ENCODE data around the gene DNAH10. TPM values are rescaled to one million over a fixed set of nuclear protein-coding genes. Genes with fewer than 3 reads are reported as not detected.

DNAH10 gene
- total and polyA plus RNA-seq, 2 experiments from 2014 or later: 0.11 to 0.44 TPM

GRCh38 chr12:123748661-123749060 lies 13.4 kb upstream of the DNAH10 start:
- H3K4me3 ChIP-seq: no peak overlapping the region
- TF ChIP-seq EZH2phosphoT487 (IDR thresholded peaks at IDR 0.05; ENCODE audit: insufficient read depth, low read depth) (no peak), EZH2 (IDR thresholded peaks at IDR 0.05; ENCODE audit: insufficient read depth, poor library complexity, severe bottlenecking) (no peak)
- no peaks in the 10 kb centered on the region for H4K20me1 ChIP-seq (ENCODE audit: insufficient read depth)
- no peaks in the 10 kb centered on the region for H3K9me3 ChIP-seq (ENCODE audit: low read depth)
- H3K27ac ChIP-seq: no peak overlapping the region
- peaks cover 38% of the 10 kb centered on the region for H3K36me3 ChIP-seq (ENCODE audit: low read depth)
- WGBS, 2 experiments (ENCODE audit: low coverage in 1 of 2, low lambda C conversion rate in 2 of 2, missing lambda C conversion rate in 2 of 2): 60 to 64% methylated on average over 4 of the region's 4 CpGs
- no peak overlapping the region for H3K9ac ChIP-seq
- H3K27me3 ChIP-seq (replicated peaks; ENCODE audit: insufficient read depth): no peaks in the 10 kb centered on the region
- DNase-seq: peak; percentile 48
- no peak overlapping the region for H2AFZ ChIP-seq
- H3K9me2 ChIP-seq (ENCODE audit: insufficient read depth): no peaks in the 10 kb centered on the region
- H3K4me1 ChIP-seq (ENCODE audit: insufficient read depth): no peaks in the 10 kb centered on the region
- in situ Hi-C loops (cut with MboI): no loop called here
- H3K79me2 ChIP-seq (ENCODE audit: insufficient read depth): no peaks in the 10 kb centered on the region
- H3F3A ChIP-seq (ENCODE audit: insufficient read depth): no peaks in the 10 kb centered on the region
- H3K4me2 ChIP-seq (ENCODE audit: unreplicated experiment): no peak overlapping the region

GRCh38 chr12:123749355-123749754 lies 12.7 kb upstream of the DNAH10 start:
- H3K27me3 ChIP-seq (replicated peaks; ENCODE audit: insufficient read depth): no peaks in the 10 kb centered on the region
- no peak for DNase-seq
- H3K4me2 ChIP-seq (ENCODE audit: unreplicated experiment): no peak overlapping the region
- no peak for TF ChIP-seq EZH2phosphoT487 (IDR thresholded peaks at IDR 0.05; ENCODE audit: insufficient read depth, low read depth)
- WGBS, 2 experiments (ENCODE audit: low coverage in 1 of 2, low lambda C conversion rate in 2 of 2, missing lambda C conversion rate in 2 of 2): 95 to 98% methylated on average over 10 of the region's 10 CpGs
- H2AFZ ChIP-seq: no peak overlapping the region
- in situ Hi-C loops (cut with MboI): no loop called here
- H3K4me1 ChIP-seq (ENCODE audit: insufficient read depth): no peaks in the 10 kb centered on the region
- H3K79me2 ChIP-seq (ENCODE audit: insufficient read depth): no peaks in the 10 kb centered on the region
- H3K36me3 ChIP-seq (ENCODE audit: low read depth): peaks cover 32% of the 10 kb centered on the region
- H3K9me3 ChIP-seq (ENCODE audit: low read depth): no peaks in the 10 kb centered on the region
- H3K4me3 ChIP-seq: no peak overlapping the region
- H3K27ac ChIP-seq: no peak overlapping the region
- no peaks in the 10 kb centered on the region for H4K20me1 ChIP-seq (ENCODE audit: insufficient read depth)
- H3K9me2 ChIP-seq (ENCODE audit: insufficient read depth): no peaks in the 10 kb centered on the region
- no peaks in the 10 kb centered on the region for H3F3A ChIP-seq (ENCODE audit: insufficient read depth)
- H3K9ac ChIP-seq: no peak overlapping the region

- Histone ChIP-seq H3K9ac (no peak overlapping the region), H3K4me3 (no peak overlapping the region), H3K27me3 (replicated peaks; ENCODE audit: insufficient read depth) (no peaks in the 10 kb centered on the region), H3K79me2 (ENCODE audit: insufficient read depth) (no peaks in the 10 kb centered on the region), H3K9me3 (ENCODE audit: low read depth) (no peaks in the 10 kb centered on the region), H3K27ac (no peak overlapping the region), H3K9me2 (ENCODE audit: insufficient read depth) (no peaks in the 10 kb centered on the region), H3K36me3 (ENCODE audit: low read depth) (peaks cover 38% of the 10 kb centered on the region), H3F3A (ENCODE audit: insufficient read depth) (no peaks in the 10 kb centered on the region), H3K4me1 (ENCODE audit: insufficient read depth) (no peaks in the 10 kb centered on the region), H4K20me1 (ENCODE audit: insufficient read depth) (no peaks in the 10 kb centered on the region), H3K4me2 (ENCODE audit: unreplicated experiment) (no peak overlapping the region), H2AFZ (no peak overlapping the region)
- WGBS, 2 experiments (ENCODE audit: low coverage in 1 of 2, low lambda C conversion rate in 2 of 2, missing lambda C conversion rate in 2 of 2): 85 to 90% methylated on average over 8 of the region's 8 CpGs
- TF ChIP-seq EZH2 (IDR thresholded peaks at IDR 0.05; ENCODE audit: insufficient read depth, poor library complexity, severe bottlenecking) (no peak), EZH2phosphoT487 (IDR thresholded peaks at IDR 0.05; ENCODE audit: insufficient read depth, low read depth) (no peak)
- in situ Hi-C loops (cut with MboI): no loop called here
- DNase-seq: no peak
Measured at GRCh38 chr12:123750159-123750656, 11.9 kb upstream of the DNAH10 start.

GRCh38 chr12:123752046-123752445 lies 10.1 kb upstream of the DNAH10 start:
- DNase-seq: no peak
- Histone ChIP-seq H3K4me2 (ENCODE audit: unreplicated experiment) (no peak overlapping the region), H3K9ac (no peak overlapping the region), H3K27me3 (replicated peaks; ENCODE audit: insufficient read depth) (no peaks in the 10 kb centered on the region), H3K4me3 (no peak overlapping the region), H4K20me1 (ENCODE audit: insufficient read depth) (no peaks in the 10 kb centered on the region), H2AFZ (no peak overlapping the region), H3F3A (ENCODE audit: insufficient read depth) (no peaks in the 10 kb centered on the region), H3K4me1 (ENCODE audit: insufficient read depth) (no peaks in the 10 kb centered on the region), H3K9me2 (ENCODE audit: insufficient read depth) (no peaks in the 10 kb centered on the region), H3K79me2 (ENCODE audit: insufficient read depth) (no peaks in the 10 kb centered on the region), H3K9me3 (ENCODE audit: low read depth) (no peaks in the 10 kb centered on the region), H3K27ac (no peak overlapping the region), H3K36me3 (ENCODE audit: low read depth) (peaks cover 34% of the 10 kb centered on the region; the same call in 1 of the 2 replicates)
- 96 to 100% methylated on average over 3 of the region's 3 CpGs for WGBS, 2 experiments (ENCODE audit: low coverage in 1 of 2, low lambda C conversion rate in 2 of 2, missing lambda C conversion rate in 2 of 2)
- no peak for TF ChIP-seq EZH2 (IDR thresholded peaks at IDR 0.05; ENCODE audit: insufficient read depth, poor library complexity, severe bottlenecking)
- TF ChIP-seq EZH2phosphoT487 (IDR thresholded peaks at IDR 0.05; ENCODE audit: insufficient read depth, low read depth): no peak
- in situ Hi-C loops (cut with MboI): no loop called here
